VCaP (cell line): ENCODE results near the gene NAB1.

Experiments used
- H3K27ac ChIP-seq: fragments of 450-650 bp; 2 replicates; pipeline ENCODE4 v1.5.1; 2017
- CTCF ChIP-seq: fragments of 450-650 bp; conservative IDR thresholded peaks from 2 replicates; pipeline ENCODE4 v1.5.1; 2017; ENCODE audit warnings: mild to moderate bottlenecking, moderate library complexity

The NAB1 gene

GRCh38 chr2:190664240-190664639 lies 15.4 kb downstream of the NAB1 start:
- H3K27ac ChIP-seq: no peak overlapping the region
- no peak for TF ChIP-seq CTCF

- no peak for TF ChIP-seq CTCF
- no peak overlapping the region for H3K27ac ChIP-seq
Measured at GRCh38 chr2:190666895-190667294, 18.0 kb downstream of the NAB1 start.

GRCh38 chr2:190668892-190669291 lies 20.0 kb downstream of the NAB1 start:
- H3K27ac ChIP-seq: no peak overlapping the region
- no peak for TF ChIP-seq CTCF

- no peak for TF ChIP-seq CTCF
- H3K27ac ChIP-seq: no peak overlapping the region
Measured at GRCh38 chr2:190670182-190670946, 21.5 kb downstream of the NAB1 start.

GRCh38 chr2:190674966-190675650 lies 26.2 kb downstream of the NAB1 start:
- no peak for TF ChIP-seq CTCF

GRCh38 chr2:190677255-190677654 lies 28.4 kb downstream of the NAB1 start:
- no peak for TF ChIP-seq CTCF
- no peak overlapping the region for H3K27ac ChIP-seq

More at GRCh38 chr2:190674966-190675650, 26.2 kb downstream of the NAB1 start:
- H3K27ac ChIP-seq: no peak overlapping the region

GRCh38 chr2:190678444-190679162 lies 29.7 kb downstream of the NAB1 start:
- H3K27ac ChIP-seq: no peak overlapping the region
- no peak for TF ChIP-seq CTCF
